Parathyroid adenoma (tissue), 2 donors: ENCODE data around the gene PALLD.

Experiments
- H2AFZ ChIP-seq: fragments of 300-600 bp; sonication (generic); one replicate; pipeline ENCODE4 v1.7.0; 2017; ENCODE audit warnings: antibody characterized with exemption, mild to moderate bottlenecking
- H3K27ac ChIP-seq: fragments of 300-600 bp; sonication (generic); one replicate; pipeline ENCODE4 v1.7.0; 2017
- H3K27me3 ChIP-seq: fragments of 300-600 bp; sonication (generic); one replicate; pipeline ENCODE4 v1.7.0; 2017; ENCODE audit warnings: low read length; ENCODE audit not compliant: control insufficient read depth, insufficient read depth
- H3K36me3 ChIP-seq: fragments of 300-600 bp; sonication (generic); one replicate; pipeline ENCODE4 v1.7.0; 2017; ENCODE audit warnings: low read length; ENCODE audit not compliant: control insufficient read depth, insufficient read depth
- H3K4me1 ChIP-seq: fragments of 300-600 bp; sonication (generic); one replicate; pipeline ENCODE4 v1.7.0; 2017; ENCODE audit warnings: control low read depth
- H3K4me2 ChIP-seq: fragments of 300-600 bp; sonication (generic); one replicate; pipeline ENCODE4 v1.7.0; 2017; ENCODE audit warnings: low read length
- H3K4me3 ChIP-seq: fragments of 300-600 bp; sonication (generic); one replicate; pipeline ENCODE4 v1.7.0; 2017; ENCODE audit warnings: low read depth, low read length
- H3K79me2 ChIP-seq: fragments of 300-600 bp; sonication (generic); one replicate; pipeline ENCODE4 v1.7.0; 2017; ENCODE audit warnings: control low read depth
- H3K9ac ChIP-seq: fragments of 300-600 bp; sonication (generic); one replicate; pipeline ENCODE4 v1.7.0; 2017; ENCODE audit warnings: mild to moderate bottlenecking
- H3K9me3 ChIP-seq: fragments of 300-600 bp; sonication (generic); one replicate; pipeline ENCODE4 v1.7.0; 2017; ENCODE audit warnings: low read length; ENCODE audit not compliant: control insufficient read depth
- TF ChIP-seq, protein P1 (sequence below): fragments of 300-600 bp; sonication (generic); IDR thresholded peaks from one replicate; pipeline ENCODE4 v1.7.0; 2017; ENCODE audit warnings: antibody characterized with exemption, mild to moderate bottlenecking
- donor health status: primary hyperparathyroidism.

Gene PALLD

DNA sequence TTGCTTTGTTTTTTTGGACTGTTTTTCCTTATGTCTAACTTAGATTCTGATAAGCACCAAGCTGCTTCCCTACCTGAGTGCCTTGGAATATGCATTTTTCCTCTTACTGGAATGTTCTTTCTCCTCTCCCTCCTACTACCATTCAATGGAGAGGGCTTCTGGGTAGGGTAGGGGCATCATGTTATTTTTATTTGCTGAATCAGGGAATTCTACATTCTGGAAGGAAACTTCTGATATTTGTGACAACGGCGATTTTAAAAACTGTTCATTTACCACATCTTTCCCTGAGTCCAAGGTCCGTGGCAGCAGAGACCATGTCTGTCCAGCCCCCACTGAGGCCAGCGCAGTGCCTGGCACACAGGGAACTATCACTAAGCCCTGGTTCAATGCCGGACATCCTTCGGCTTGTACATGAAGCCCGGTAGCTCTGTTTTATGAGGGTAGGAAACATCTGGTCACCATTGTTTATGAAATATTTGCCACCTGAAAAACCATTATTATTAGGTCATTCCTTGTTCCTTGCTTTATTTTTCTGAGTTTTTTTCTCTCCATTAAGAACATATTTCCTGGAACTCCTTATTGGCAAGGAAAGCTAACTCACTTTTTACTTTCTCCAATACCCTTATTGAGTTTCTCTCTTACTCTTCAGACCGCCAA, 57.0 kb downstream of the PALLD start:
- Histone ChIP-seq H3K4me1 (no peaks in the 10 kb centered on the region), H3K27ac (no peak overlapping the region), H3K36me3 (no peaks in the 10 kb centered on the region), H3K27me3 (no peaks in the 10 kb centered on the region), H3K4me3 (no peak overlapping the region), H3K9ac (no peak overlapping the region), H3K79me2 (no peaks in the 10 kb centered on the region), H3K9me3 (no peaks in the 10 kb centered on the region), H2AFZ (no peak overlapping the region), H3K4me2 (no peak overlapping the region)
- TF ChIP-seq, protein P1, sequence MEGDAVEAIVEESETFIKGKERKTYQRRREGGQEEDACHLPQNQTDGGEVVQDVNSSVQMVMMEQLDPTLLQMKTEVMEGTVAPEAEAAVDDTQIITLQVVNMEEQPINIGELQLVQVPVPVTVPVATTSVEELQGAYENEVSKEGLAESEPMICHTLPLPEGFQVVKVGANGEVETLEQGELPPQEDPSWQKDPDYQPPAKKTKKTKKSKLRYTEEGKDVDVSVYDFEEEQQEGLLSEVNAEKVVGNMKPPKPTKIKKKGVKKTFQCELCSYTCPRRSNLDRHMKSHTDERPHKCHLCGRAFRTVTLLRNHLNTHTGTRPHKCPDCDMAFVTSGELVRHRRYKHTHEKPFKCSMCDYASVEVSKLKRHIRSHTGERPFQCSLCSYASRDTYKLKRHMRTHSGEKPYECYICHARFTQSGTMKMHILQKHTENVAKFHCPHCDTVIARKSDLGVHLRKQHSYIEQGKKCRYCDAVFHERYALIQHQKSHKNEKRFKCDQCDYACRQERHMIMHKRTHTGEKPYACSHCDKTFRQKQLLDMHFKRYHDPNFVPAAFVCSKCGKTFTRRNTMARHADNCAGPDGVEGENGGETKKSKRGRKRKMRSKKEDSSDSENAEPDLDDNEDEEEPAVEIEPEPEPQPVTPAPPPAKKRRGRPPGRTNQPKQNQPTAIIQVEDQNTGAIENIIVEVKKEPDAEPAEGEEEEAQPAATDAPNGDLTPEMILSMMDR, result no peak

DNA sequence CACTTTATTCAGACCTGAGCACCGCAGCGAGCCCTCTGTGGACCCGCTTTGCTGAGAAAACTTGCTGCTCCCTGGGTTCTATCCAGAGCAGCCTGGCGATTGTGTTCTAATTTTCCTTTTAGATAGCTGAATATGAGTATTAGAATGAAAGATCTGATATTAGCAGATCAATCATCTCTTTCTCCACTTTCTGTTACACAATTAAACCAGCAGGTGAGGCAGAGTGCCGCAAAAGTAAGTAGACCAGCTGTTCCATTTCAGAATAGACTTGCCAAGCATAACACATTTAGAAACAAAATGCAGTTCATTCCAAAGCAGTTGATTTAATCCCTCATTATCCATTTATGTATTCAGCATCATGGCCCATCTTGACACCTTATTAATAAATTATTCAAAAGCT, 58.6 kb downstream of the PALLD start:
- no peak overlapping the region for H2AFZ ChIP-seq
- H3K4me3 ChIP-seq, result no peak overlapping the region
- no peak overlapping the region for H3K4me2 ChIP-seq
- TF ChIP-seq, protein P1, result no peak
- no peaks in the 10 kb centered on the region for H3K4me1 ChIP-seq
- H3K9ac ChIP-seq, result no peak overlapping the region
- H3K27ac ChIP-seq, result no peak overlapping the region
- no peaks in the 10 kb centered on the region for H3K27me3 ChIP-seq
- H3K36me3 ChIP-seq, result no peaks in the 10 kb centered on the region
- H3K79me2 ChIP-seq, result no peaks in the 10 kb centered on the region
- H3K9me3 ChIP-seq, result no peaks in the 10 kb centered on the region

DNA sequence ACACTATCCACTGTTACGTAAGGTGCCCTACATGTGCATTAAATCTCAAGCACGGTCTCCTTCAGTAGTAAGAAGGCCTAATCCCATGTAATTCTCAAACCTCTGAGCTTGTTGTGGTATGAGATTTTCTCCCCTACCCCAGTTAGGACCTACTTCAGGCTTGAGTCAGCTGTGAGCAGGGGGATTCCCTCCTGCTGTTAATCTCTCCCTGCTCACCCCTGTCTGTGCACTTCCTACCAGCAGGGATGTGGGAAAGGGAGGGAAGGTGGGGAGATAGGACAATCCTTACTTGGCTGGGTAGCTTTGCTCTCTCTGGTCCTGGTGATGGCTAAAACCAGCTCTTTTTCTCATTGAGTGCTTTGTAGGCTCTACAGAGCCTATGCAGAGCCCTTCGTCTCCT, 60.8 kb downstream of the PALLD start:
- Histone ChIP-seq H3K27ac (no peak overlapping the region), H3K4me2 (no peak overlapping the region), H3K4me3 (no peak overlapping the region), H3K9ac (no peak overlapping the region), H3K79me2 (no peaks in the 10 kb centered on the region), H2AFZ (no peak overlapping the region), H3K4me1 (no peaks in the 10 kb centered on the region), H3K27me3 (no peaks in the 10 kb centered on the region), H3K36me3 (no peaks in the 10 kb centered on the region), H3K9me3 (no peaks in the 10 kb centered on the region)
- TF ChIP-seq, protein P1, result no peak

DNA sequence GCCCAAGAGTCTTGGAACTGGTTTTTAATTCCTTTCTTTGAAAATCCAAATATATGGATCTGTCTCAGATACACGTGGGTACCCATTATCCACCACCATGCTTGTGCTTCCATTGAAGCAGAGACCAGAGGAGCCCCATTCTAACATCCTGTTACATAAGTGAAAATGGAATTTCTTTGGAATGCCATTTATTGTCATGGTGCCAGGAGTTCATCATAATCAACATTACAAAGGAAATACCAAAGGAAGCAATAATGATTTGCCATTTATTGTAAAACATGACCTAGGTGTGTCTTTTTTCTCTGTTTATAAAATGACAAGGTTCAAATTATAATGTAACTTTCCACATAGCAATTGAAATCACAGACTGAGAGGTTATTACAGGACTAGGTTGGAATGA, 61.7 kb downstream of the PALLD start:
- Histone ChIP-seq H3K9me3 (no peaks in the 10 kb centered on the region), H3K4me3 (no peak overlapping the region), H3K27me3 (no peaks in the 10 kb centered on the region), H2AFZ (no peak overlapping the region), H3K36me3 (no peaks in the 10 kb centered on the region), H3K4me2 (no peak overlapping the region), H3K79me2 (no peaks in the 10 kb centered on the region), H3K9ac (no peak overlapping the region), H3K4me1 (no peaks in the 10 kb centered on the region), H3K27ac (no peak overlapping the region)
- TF ChIP-seq, protein P1, result no peak
